ENCODE data around the gene UXS1. TPM values are rescaled to one million over a fixed set of nuclear protein-coding genes. Genes with fewer than 3 reads are reported as not detected.
A peak's percentile ranks its signal among the peaks of the same experiment; 100 is the strongest.

The UXS1 gene
- total RNA-seq, 1 experiment from 2014 or later: 49.1 TPM

DNA sequence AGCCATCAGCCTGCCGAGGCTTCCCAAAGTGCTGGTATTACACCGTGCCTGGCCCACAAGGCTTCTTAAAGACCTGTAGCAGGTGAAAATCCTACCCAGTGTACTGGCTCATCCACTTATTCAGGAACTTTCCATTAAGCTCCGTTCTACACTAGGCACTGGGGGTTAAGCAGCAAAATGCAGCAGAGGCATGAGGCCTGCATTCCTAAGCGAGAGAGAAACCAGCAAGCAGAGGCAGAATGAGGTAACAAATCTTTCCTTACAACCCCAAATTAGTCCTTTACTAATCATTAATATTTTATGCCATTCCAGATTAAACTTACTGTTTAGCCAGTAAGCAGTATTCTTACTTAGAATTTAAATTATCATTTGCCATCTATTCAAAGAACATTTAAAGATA lies 32.8 kb downstream of the UXS1 start:
- BruUV-seq (replicated peaks): no TSS peak
- H3K9me3 ChIP-seq (ENCODE audit: low read length): no peaks in the 10 kb centered on the region
- intact Hi-C loops (cut with micrococcal nuclease): no loop called here
- H3K4me2 ChIP-seq (ENCODE audit: low read length): peak overlapping the region; percentile 74; the same call in 1 of the 2 replicates
- H3K27me3 ChIP-seq (ENCODE audit: low read length): no peaks in the 10 kb centered on the region
- no peak for ATAC-seq
- H3K9me2 ChIP-seq (replicated peaks; ENCODE audit: low read length): no peaks in the 10 kb centered on the region
- H3K4me1 ChIP-seq (ENCODE audit: insufficient read depth, low read length): peaks cover 54% of the 10 kb centered on the region
- no peak for TF ChIP-seq EZH2phosphoT487 (IDR thresholded peaks at IDR 0.05; ENCODE audit: borderline replicate concordance, low read length)
- TF ChIP-seq EZH2 (IDR thresholded peaks at IDR 0.05; ENCODE audit: low read length, unreplicated experiment): no peak
- TF ChIP-seq, protein P1, sequence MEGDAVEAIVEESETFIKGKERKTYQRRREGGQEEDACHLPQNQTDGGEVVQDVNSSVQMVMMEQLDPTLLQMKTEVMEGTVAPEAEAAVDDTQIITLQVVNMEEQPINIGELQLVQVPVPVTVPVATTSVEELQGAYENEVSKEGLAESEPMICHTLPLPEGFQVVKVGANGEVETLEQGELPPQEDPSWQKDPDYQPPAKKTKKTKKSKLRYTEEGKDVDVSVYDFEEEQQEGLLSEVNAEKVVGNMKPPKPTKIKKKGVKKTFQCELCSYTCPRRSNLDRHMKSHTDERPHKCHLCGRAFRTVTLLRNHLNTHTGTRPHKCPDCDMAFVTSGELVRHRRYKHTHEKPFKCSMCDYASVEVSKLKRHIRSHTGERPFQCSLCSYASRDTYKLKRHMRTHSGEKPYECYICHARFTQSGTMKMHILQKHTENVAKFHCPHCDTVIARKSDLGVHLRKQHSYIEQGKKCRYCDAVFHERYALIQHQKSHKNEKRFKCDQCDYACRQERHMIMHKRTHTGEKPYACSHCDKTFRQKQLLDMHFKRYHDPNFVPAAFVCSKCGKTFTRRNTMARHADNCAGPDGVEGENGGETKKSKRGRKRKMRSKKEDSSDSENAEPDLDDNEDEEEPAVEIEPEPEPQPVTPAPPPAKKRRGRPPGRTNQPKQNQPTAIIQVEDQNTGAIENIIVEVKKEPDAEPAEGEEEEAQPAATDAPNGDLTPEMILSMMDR (conservative IDR thresholded peaks at IDR 0.05; ENCODE audit: low read depth, low read length): no peak
- no peak overlapping the region for H3K9ac ChIP-seq (ENCODE audit: low read length)
- H2AFZ ChIP-seq (ENCODE audit: low read length): no peak overlapping the region
- peaks cover 22% of the 10 kb centered on the region for H3K36me3 ChIP-seq (ENCODE audit: low read depth, low read length)
- H3K4me3 ChIP-seq (ENCODE audit: low read length): no peak overlapping the region
- ChIA-PET POLR2A (ENCODE audit: unreplicated experiment) (no interaction called here), CTCF (no interaction called here)
- peaks cover 10% of the 10 kb centered on the region for H3F3A ChIP-seq (ENCODE audit: low read length, unreplicated experiment)
- no peaks in the 10 kb centered on the region for H4K20me1 ChIP-seq (ENCODE audit: low read length)
- peaks cover 18% of the 10 kb centered on the region for H3K79me2 ChIP-seq (ENCODE audit: low read length)
- H3K27ac ChIP-seq (ENCODE audit: low read length): peak overlapping the region; percentile 67
- DNase-seq: no peak

DNA sequence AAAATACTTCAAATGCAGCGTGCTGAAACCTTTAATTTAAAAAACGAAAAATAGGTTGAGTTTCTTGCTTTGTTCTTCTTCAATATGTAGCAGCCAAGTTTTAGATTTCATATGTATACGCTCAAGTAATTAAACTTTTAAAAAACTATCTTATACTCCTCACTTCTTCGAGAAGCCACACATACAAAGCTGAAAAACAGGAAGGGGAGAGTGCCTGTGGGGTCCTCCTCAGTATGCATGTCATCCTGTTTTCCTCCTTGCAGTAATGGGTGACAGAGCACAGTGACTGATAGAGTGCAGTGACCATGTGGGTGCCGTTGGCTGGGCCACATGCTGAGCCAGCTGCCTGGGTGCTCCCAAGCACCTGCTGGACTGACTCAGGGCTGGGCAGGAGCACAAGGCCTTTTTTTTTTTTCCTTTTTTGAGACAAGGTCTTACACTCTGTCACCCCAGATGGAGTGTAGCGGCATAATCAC lies 33.3 kb downstream of the UXS1 start:
- H3K27ac ChIP-seq (ENCODE audit: low read length): peak overlapping the region; percentile 67; the same call in 1 of the 2 replicates
- peaks cover 14% of the 10 kb centered on the region for H3F3A ChIP-seq (ENCODE audit: low read length, unreplicated experiment)
- no peaks in the 10 kb centered on the region for H3K27me3 ChIP-seq (ENCODE audit: low read length)
- TF ChIP-seq EZH2phosphoT487 (IDR thresholded peaks at IDR 0.05; ENCODE audit: borderline replicate concordance, low read length) (no peak), EZH2 (IDR thresholded peaks at IDR 0.05; ENCODE audit: low read length, unreplicated experiment) (no peak)
- TF ChIP-seq, protein P1 (conservative IDR thresholded peaks at IDR 0.05; ENCODE audit: low read depth, low read length): no peak
- BruUV-seq (replicated peaks): no TSS peak
- H3K4me2 ChIP-seq (ENCODE audit: low read length): no peak overlapping the region
- DNase-seq (no peak), ATAC-seq (no peak)
- no peaks in the 10 kb centered on the region for H3K9me2 ChIP-seq (replicated peaks; ENCODE audit: low read length)
- H3K4me1 ChIP-seq (ENCODE audit: insufficient read depth, low read length): peaks cover 58% of the 10 kb centered on the region
- H2AFZ ChIP-seq (ENCODE audit: low read length): no peak overlapping the region
- H4K20me1 ChIP-seq (ENCODE audit: low read length): no peaks in the 10 kb centered on the region
- no peak overlapping the region for H3K4me3 ChIP-seq (ENCODE audit: low read length)
- intact Hi-C loops (cut with micrococcal nuclease): no loop called here
- H3K36me3 ChIP-seq (ENCODE audit: low read depth, low read length): peaks cover 23% of the 10 kb centered on the region
- ChIA-PET CTCF (no interaction called here), POLR2A (ENCODE audit: unreplicated experiment) (no interaction called here)
- no peak overlapping the region for H3K9ac ChIP-seq (ENCODE audit: low read length)
- H3K79me2 ChIP-seq (ENCODE audit: low read length): peaks cover 13% of the 10 kb centered on the region
- no peaks in the 10 kb centered on the region for H3K9me3 ChIP-seq (ENCODE audit: low read length)

DNA sequence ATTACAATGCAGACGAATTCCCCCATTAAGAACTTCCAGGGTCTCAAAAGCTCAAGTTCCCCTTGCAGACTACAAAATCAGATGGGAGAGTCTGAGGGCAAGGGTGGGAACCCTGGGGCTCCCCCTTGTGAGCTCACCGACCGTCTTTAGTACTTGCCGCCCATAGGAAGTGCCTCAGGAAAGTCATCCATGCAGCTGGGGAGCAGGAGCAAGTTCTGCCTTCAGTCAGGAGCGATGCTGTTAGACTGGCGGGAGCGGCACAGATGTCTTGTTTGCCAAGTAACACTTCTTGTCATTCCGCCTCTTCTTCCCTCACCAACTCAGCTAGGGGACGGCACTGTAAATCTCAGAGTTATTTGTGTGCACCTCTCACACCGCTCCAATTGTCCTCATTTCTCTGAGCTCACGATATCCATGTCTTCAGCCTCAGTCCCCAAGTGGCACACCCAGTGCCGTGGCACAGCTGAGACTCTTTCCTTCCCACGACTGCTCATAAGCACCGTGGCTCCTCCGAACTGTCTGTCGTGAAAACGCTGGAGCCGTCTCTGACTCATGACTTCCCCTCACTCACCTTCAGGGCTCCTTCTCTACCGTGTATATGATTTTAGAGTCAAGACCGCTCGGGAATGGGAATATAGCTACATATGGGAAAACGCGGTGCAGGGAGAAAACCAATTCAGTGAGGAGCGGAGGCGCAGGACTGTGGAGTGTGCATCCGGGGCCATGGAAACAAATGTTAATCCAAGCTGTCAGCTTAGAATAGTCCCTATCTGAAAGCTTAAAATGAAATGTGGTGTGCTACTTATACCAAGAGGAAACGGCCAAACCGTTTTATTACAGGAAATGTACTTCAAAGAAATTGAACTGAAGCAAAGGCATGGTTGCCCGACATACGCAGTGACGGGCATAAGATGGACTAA lies 34.0 kb downstream of the UXS1 start:
- ChIA-PET POLR2A (ENCODE audit: unreplicated experiment) (no interaction called here), CTCF (no interaction called here)
- Histone ChIP-seq H3K9me3 (ENCODE audit: low read length) (peaks cover 2% of the 10 kb centered on the region; the same call in 1 of the 2 replicates), H3K36me3 (ENCODE audit: low read depth, low read length) (peaks cover 30% of the 10 kb centered on the region), H3K79me2 (ENCODE audit: low read length) (peaks cover 9% of the 10 kb centered on the region), H3K4me3 (ENCODE audit: low read length) (no peak overlapping the region), H3F3A (ENCODE audit: low read length, unreplicated experiment) (peaks cover 17% of the 10 kb centered on the region), H3K9ac (ENCODE audit: low read length) (no peak overlapping the region), H3K27me3 (ENCODE audit: low read length) (no peaks in the 10 kb centered on the region), H3K27ac (ENCODE audit: low read length) (no peak overlapping the region), H2AFZ (ENCODE audit: low read length) (no peak overlapping the region), H4K20me1 (ENCODE audit: low read length) (no peaks in the 10 kb centered on the region), H3K4me2 (ENCODE audit: low read length) (no peak overlapping the region), H3K4me1 (ENCODE audit: insufficient read depth, low read length) (peaks cover 65% of the 10 kb centered on the region), H3K9me2 (replicated peaks; ENCODE audit: low read length) (no peaks in the 10 kb centered on the region)
- no TSS peak for BruUV-seq (replicated peaks)
- TF ChIP-seq EZH2 (IDR thresholded peaks at IDR 0.05; ENCODE audit: low read length, unreplicated experiment) (no peak), EZH2phosphoT487 (IDR thresholded peaks at IDR 0.05; ENCODE audit: borderline replicate concordance, low read length) (no peak)
- TF ChIP-seq, protein P1 (conservative IDR thresholded peaks at IDR 0.05; ENCODE audit: low read depth, low read length): no peak
- intact Hi-C loops (cut with micrococcal nuclease): no loop called here
- no peak for ATAC-seq
- DNase-seq: no peak
